H9 (cell line): ENCODE data around the gene VCAN. TPM values are rescaled to one million over a fixed set of nuclear protein-coding genes. Genes with fewer than 3 reads are reported as not detected.

Source experiments
- DNase-seq: peaks from one replicate; pipeline ENCODE4 v3.0.0-alpha.2; 2017
- H2AFZ ChIP-seq: one replicate; pipeline ENCODE4 v1.6.1; 2013; ENCODE audit warnings: mild to moderate bottlenecking, low read length, control low read depth, moderate library complexity
- H2AK5ac ChIP-seq: 2 replicates; pipeline ENCODE4 v1.6.1; 2013; ENCODE audit warnings: low read length, control low read depth, mixed read lengths; ENCODE audit not compliant: insufficient read length
- H2BK120ac ChIP-seq: one replicate; pipeline ENCODE4 v1.6.1; 2013; ENCODE audit warnings: low read depth, mild to moderate bottlenecking, low read length, control low read depth, inconsistent platforms; ENCODE audit not compliant: poor library complexity, severe bottlenecking
- H2BK12ac ChIP-seq: 2 replicates; pipeline ENCODE4 v1.6.1; 2013; ENCODE audit warnings: low read length, control low read depth, mixed read lengths, low read depth; ENCODE audit not compliant: insufficient read length
- H2BK15ac ChIP-seq: 2 replicates; pipeline ENCODE4 v1.6.1; 2013; ENCODE audit warnings: low read depth, low read length, control low read depth
- H2BK20ac ChIP-seq: one replicate; pipeline ENCODE4 v1.6.1; 2013; ENCODE audit warnings: low read depth, mild to moderate bottlenecking, low read length, control low read depth, inconsistent platforms; ENCODE audit not compliant: poor library complexity, severe bottlenecking
- H2BK5ac ChIP-seq: 2 replicates; pipeline ENCODE4 v1.6.1; 2013; ENCODE audit warnings: low read length, control low read depth, mixed read lengths; ENCODE audit not compliant: insufficient read length
- H3K14ac ChIP-seq: 2 replicates; pipeline ENCODE4 v1.6.1; 2013; ENCODE audit warnings: low read length, control low read depth; ENCODE audit not compliant: insufficient read depth
- H3K18ac ChIP-seq: 2 replicates; pipeline ENCODE4 v1.6.1; 2013; ENCODE audit warnings: low read depth, mild to moderate bottlenecking, mixed read lengths, low read length, control low read depth; ENCODE audit not compliant: insufficient read length
- H3K23ac ChIP-seq: 2 replicates; pipeline ENCODE4 v1.6.1; 2013; ENCODE audit warnings: low read length, control low read depth, mixed read lengths, low read depth; ENCODE audit not compliant: insufficient read length
- H3K23me2 ChIP-seq: 2 replicates; pipeline ENCODE4 v1.6.1; 2013; ENCODE audit warnings: low read depth, mild to moderate bottlenecking, mixed read lengths, low read length, control low read depth; ENCODE audit not compliant: insufficient read length, poor library complexity, severe bottlenecking
- H3K27ac ChIP-seq: 2 replicates; pipeline ENCODE4 v1.5.1; 2013; ENCODE audit warnings: low read length, control low read depth, mixed read lengths, low read depth; ENCODE audit not compliant: insufficient read length
- H3K27me3 ChIP-seq: 2 replicates; pipeline ENCODE4 v1.6.1; 2013; ENCODE audit warnings: low read length, control low read depth, inconsistent platforms; ENCODE audit not compliant: insufficient read depth
- H3K4ac ChIP-seq: 2 replicates; pipeline ENCODE4 v1.6.1; 2013; ENCODE audit warnings: low read depth, mild to moderate bottlenecking, control low read depth, inconsistent platforms, low read length, moderate library complexity
- H3K4me1 ChIP-seq: 2 replicates; pipeline ENCODE4 v1.6.1; 2013; ENCODE audit warnings: low read length, control low read depth, inconsistent platforms; ENCODE audit not compliant: insufficient read depth
- H3K4me2 ChIP-seq: 2 replicates; pipeline ENCODE4 v1.6.1; 2013; ENCODE audit warnings: low read length, control low read depth, mixed read lengths; ENCODE audit not compliant: insufficient read length, insufficient read depth
- H3K56ac ChIP-seq: 2 replicates; pipeline ENCODE4 v1.6.1; 2013; ENCODE audit warnings: low read depth, mild to moderate bottlenecking, mixed read lengths, low read length, control low read depth; ENCODE audit not compliant: insufficient read length
- H3K79me1 ChIP-seq: 2 replicates; pipeline ENCODE4 v1.6.1; 2013; ENCODE audit warnings: low read depth, mild to moderate bottlenecking, moderate library complexity, low read length, control low read depth, inconsistent platforms; ENCODE audit not compliant: insufficient read depth, poor library complexity, severe bottlenecking
- H3K79me2 ChIP-seq: 2 replicates; pipeline ENCODE4 v1.6.1; 2013; ENCODE audit warnings: low read length, control low read depth, inconsistent platforms; ENCODE audit not compliant: insufficient read depth
- H3K9ac ChIP-seq: 2 replicates; pipeline ENCODE4 v1.6.1; 2013; ENCODE audit warnings: low read length, control low read depth, mixed read lengths; ENCODE audit not compliant: insufficient read length; ENCODE audit errors: extremely low read depth
- H3K9me3 ChIP-seq: one replicate; pipeline ENCODE4 v1.6.1; 2013; ENCODE audit warnings: low read depth, low read length, inconsistent platforms; ENCODE audit not compliant: control insufficient read depth
- H3T11ph ChIP-seq: one replicate; pipeline ENCODE4 v1.6.1; 2013; ENCODE audit warnings: mild to moderate bottlenecking, low read length, control low read depth, inconsistent platforms
- H4K20me1 ChIP-seq: one replicate; pipeline ENCODE4 v1.6.1; 2013; ENCODE audit not compliant: control insufficient read depth, insufficient read length, insufficient read depth
- H4K5ac ChIP-seq: 2 replicates; pipeline ENCODE4 v1.6.1; 2013; ENCODE audit warnings: low read depth, mild to moderate bottlenecking, mixed read lengths, low read length, control low read depth; ENCODE audit not compliant: insufficient read length
- H4K8ac ChIP-seq: replicated peaks from 2 replicates; pipeline ENCODE4 v1.6.1; 2013; ENCODE audit warnings: low read length, control low read depth, mixed read lengths, low read depth; ENCODE audit not compliant: insufficient read length
- H4K91ac ChIP-seq: 2 replicates; pipeline ENCODE4 v1.6.1; 2013; ENCODE audit warnings: low read depth, mild to moderate bottlenecking, moderate library complexity, mixed read lengths, low read length, control low read depth; ENCODE audit not compliant: insufficient read length
- H3K27ac Mint-ChIP-seq, 3 experiments: 2 replicates in 2 of 3; 3 replicates in 1 of 3; pipeline ENCODE4 v1.8.0; 2020 to 2021; ENCODE audit warnings: mixed read lengths in 3 of 3, mild to moderate bottlenecking in 1 of 3, moderate library complexity in 1 of 3
- H3K27me3 Mint-ChIP-seq: 2 replicates; pipeline ENCODE4 v1.8.0; 2021; ENCODE audit warnings: low read depth, mild to moderate bottlenecking, moderate library complexity, mixed read lengths
- H3K36me3 Mint-ChIP-seq, 3 experiments: 2 replicates in 2 of 3; 3 replicates in 1 of 3; pipeline ENCODE4 v1.8.0; 2020 to 2021; ENCODE audit warnings: low read depth in 3 of 3, mixed read lengths in 3 of 3; ENCODE audit not compliant: insufficient read depth in 1 of 3
- H3K4me1 Mint-ChIP-seq, 2 experiments: 2 replicates each; pipeline ENCODE4 v1.8.0; 2020; ENCODE audit warnings: mixed read lengths in 2 of 2
- H3K4me3 Mint-ChIP-seq, 2 experiments: 2 replicates in 1 of 2; 3 replicates in 1 of 2; pipeline ENCODE4 v1.8.0; 2020 to 2021; ENCODE audit warnings: mild to moderate bottlenecking in 2 of 2, mixed read lengths in 2 of 2, moderate library complexity in 1 of 2
- H3K9me3 Mint-ChIP-seq, 2 experiments: 2 replicates in 1 of 2; 3 replicates in 1 of 2; pipeline ENCODE4 v1.8.0; 2020; ENCODE audit warnings: mild to moderate bottlenecking in 2 of 2, mixed read lengths in 2 of 2, moderate library complexity in 1 of 2
- CTCF ChIP-seq: fragments of 200-600 bp; sonication (generic); conservative IDR thresholded peaks from 3 replicates; pipeline ENCODE4 v1.8.0; 2021; ENCODE audit warnings: antibody characterized with exemption, mild to moderate bottlenecking
- WGBS: extraction: QIAGEN DNeasy Blood & Tissue Kit; methylation state at CpG from one replicate; pipeline ENCODE4 v1.1.7; 2013; ENCODE audit warnings: missing lambda C conversion rate, low lambda C conversion rate, mixed read lengths; ENCODE audit not compliant: insufficient read length; ENCODE audit errors: extremely low coverage; 5-methylcytosine and 5-hydroxymethylcytosine counted together
- total RNA-seq: library from RNA; stranded (reverse); gene quantifications from 2 replicates; pipeline ENCODE4 v1.2.1, GENCODE V29; 2021

Gene VCAN
- total RNA-seq, 1 experiment from 2014 or later = 278 TPM

- H3K27me3 Mint-ChIP-seq = no peaks in the 10 kb centered on the region
- Histone ChIP-seq H3K56ac (no peak overlapping the region), H3K27ac (no peak overlapping the region), H2BK20ac (no peak overlapping the region), H3K14ac (no peak overlapping the region), H2BK5ac (no peak overlapping the region), H3K79me1 (no peaks in the 10 kb centered on the region), H3T11ph (no peak overlapping the region), H2BK12ac (no peak overlapping the region), H3K18ac (no peak overlapping the region), H2AK5ac (no peak overlapping the region), H3K4me1 (no peaks in the 10 kb centered on the region), H3K4ac (no peak overlapping the region), H3K4me2 (no peak overlapping the region), H3K23me2 (no peaks in the 10 kb centered on the region), H2BK15ac (no peak overlapping the region), H4K20me1 (no peaks in the 10 kb centered on the region), H4K8ac (no peak overlapping the region), H3K27me3 (no peaks in the 10 kb centered on the region), H3K23ac (no peak overlapping the region), H2AFZ (no peak overlapping the region), H3K9ac (no peak overlapping the region), H4K5ac (no peak overlapping the region), H3K79me2 (no peaks in the 10 kb centered on the region), H2BK120ac (no peak overlapping the region), H4K91ac (no peak overlapping the region), H3K9me3 (no peaks in the 10 kb centered on the region)
- H3K36me3 Mint-ChIP-seq = peaks cover 32 to 71% (median 40%) of the 10 kb centered on the region in 3 experiments
- no peaks in the 10 kb centered on the region for H3K4me1 Mint-ChIP-seq
- no peaks in the 10 kb centered on the region; a peak in 2 of 5 replicates for H3K9me3 Mint-ChIP-seq
- WGBS = no CpG with 5 or more reads among the region's 5 CpGs
- H3K27ac Mint-ChIP-seq = no peak overlapping the region
- no peak for DNase-seq
- no peak for TF ChIP-seq CTCF
- no peak overlapping the region for H3K4me3 Mint-ChIP-seq
Measured at GRCh38 chr5:83572271-83572670, 100.7 kb downstream of the VCAN start.
